H9 (cell line): ENCODE data around the gene H6PD. TPM values are rescaled to one million over a fixed set of nuclear protein-coding genes. Genes with fewer than 3 reads are reported as not detected.
"Not testable (repeated sequence)": the region's sequence is repeated elsewhere in the genome, so short reads cannot be mapped to it uniquely, and the experiment has no call there.

Experiments used
- DNase-seq: peaks from one replicate; pipeline ENCODE4 v3.0.0-alpha.2; 2017
- H2AFZ ChIP-seq: one replicate; pipeline ENCODE4 v1.6.1; 2013; ENCODE audit warnings: mild to moderate bottlenecking, low read length, control low read depth, moderate library complexity
- H2AK5ac ChIP-seq: 2 replicates; pipeline ENCODE4 v1.6.1; 2013; ENCODE audit warnings: low read length, control low read depth, mixed read lengths; ENCODE audit not compliant: insufficient read length
- H2BK120ac ChIP-seq: one replicate; pipeline ENCODE4 v1.6.1; 2013; ENCODE audit warnings: low read depth, mild to moderate bottlenecking, low read length, control low read depth, inconsistent platforms; ENCODE audit not compliant: poor library complexity, severe bottlenecking
- H2BK12ac ChIP-seq: 2 replicates; pipeline ENCODE4 v1.6.1; 2013; ENCODE audit warnings: low read length, control low read depth, mixed read lengths, low read depth; ENCODE audit not compliant: insufficient read length
- H2BK15ac ChIP-seq: 2 replicates; pipeline ENCODE4 v1.6.1; 2013; ENCODE audit warnings: low read depth, low read length, control low read depth
- H2BK20ac ChIP-seq: one replicate; pipeline ENCODE4 v1.6.1; 2013; ENCODE audit warnings: low read depth, mild to moderate bottlenecking, low read length, control low read depth, inconsistent platforms; ENCODE audit not compliant: poor library complexity, severe bottlenecking
- H2BK5ac ChIP-seq: 2 replicates; pipeline ENCODE4 v1.6.1; 2013; ENCODE audit warnings: low read length, control low read depth, mixed read lengths; ENCODE audit not compliant: insufficient read length
- H3K14ac ChIP-seq: 2 replicates; pipeline ENCODE4 v1.6.1; 2013; ENCODE audit warnings: low read length, control low read depth; ENCODE audit not compliant: insufficient read depth
- H3K18ac ChIP-seq: 2 replicates; pipeline ENCODE4 v1.6.1; 2013; ENCODE audit warnings: low read depth, mild to moderate bottlenecking, mixed read lengths, low read length, control low read depth; ENCODE audit not compliant: insufficient read length
- H3K23ac ChIP-seq: 2 replicates; pipeline ENCODE4 v1.6.1; 2013; ENCODE audit warnings: low read length, control low read depth, mixed read lengths, low read depth; ENCODE audit not compliant: insufficient read length
- H3K23me2 ChIP-seq: 2 replicates; pipeline ENCODE4 v1.6.1; 2013; ENCODE audit warnings: low read depth, mild to moderate bottlenecking, mixed read lengths, low read length, control low read depth; ENCODE audit not compliant: insufficient read length, poor library complexity, severe bottlenecking
- H3K27ac ChIP-seq: 2 replicates; pipeline ENCODE4 v1.5.1; 2013; ENCODE audit warnings: low read length, control low read depth, mixed read lengths, low read depth; ENCODE audit not compliant: insufficient read length
- H3K27me3 ChIP-seq: 2 replicates; pipeline ENCODE4 v1.6.1; 2013; ENCODE audit warnings: low read length, control low read depth, inconsistent platforms; ENCODE audit not compliant: insufficient read depth
- H3K4ac ChIP-seq: 2 replicates; pipeline ENCODE4 v1.6.1; 2013; ENCODE audit warnings: low read depth, mild to moderate bottlenecking, control low read depth, inconsistent platforms, low read length, moderate library complexity
- H3K4me1 ChIP-seq: 2 replicates; pipeline ENCODE4 v1.6.1; 2013; ENCODE audit warnings: low read length, control low read depth, inconsistent platforms; ENCODE audit not compliant: insufficient read depth
- H3K4me2 ChIP-seq: 2 replicates; pipeline ENCODE4 v1.6.1; 2013; ENCODE audit warnings: low read length, control low read depth, mixed read lengths; ENCODE audit not compliant: insufficient read length, insufficient read depth
- H3K56ac ChIP-seq: 2 replicates; pipeline ENCODE4 v1.6.1; 2013; ENCODE audit warnings: low read depth, mild to moderate bottlenecking, mixed read lengths, low read length, control low read depth; ENCODE audit not compliant: insufficient read length
- H3K79me1 ChIP-seq: 2 replicates; pipeline ENCODE4 v1.6.1; 2013; ENCODE audit warnings: low read depth, mild to moderate bottlenecking, moderate library complexity, low read length, control low read depth, inconsistent platforms; ENCODE audit not compliant: insufficient read depth, poor library complexity, severe bottlenecking
- H3K79me2 ChIP-seq: 2 replicates; pipeline ENCODE4 v1.6.1; 2013; ENCODE audit warnings: low read length, control low read depth, inconsistent platforms; ENCODE audit not compliant: insufficient read depth
- H3K9ac ChIP-seq: 2 replicates; pipeline ENCODE4 v1.6.1; 2013; ENCODE audit warnings: low read length, control low read depth, mixed read lengths; ENCODE audit not compliant: insufficient read length; ENCODE audit errors: extremely low read depth
- H3K9me3 ChIP-seq: one replicate; pipeline ENCODE4 v1.6.1; 2013; ENCODE audit warnings: low read depth, low read length, inconsistent platforms; ENCODE audit not compliant: control insufficient read depth
- H3T11ph ChIP-seq: one replicate; pipeline ENCODE4 v1.6.1; 2013; ENCODE audit warnings: mild to moderate bottlenecking, low read length, control low read depth, inconsistent platforms
- H4K20me1 ChIP-seq: one replicate; pipeline ENCODE4 v1.6.1; 2013; ENCODE audit not compliant: control insufficient read depth, insufficient read length, insufficient read depth
- H4K5ac ChIP-seq: 2 replicates; pipeline ENCODE4 v1.6.1; 2013; ENCODE audit warnings: low read depth, mild to moderate bottlenecking, mixed read lengths, low read length, control low read depth; ENCODE audit not compliant: insufficient read length
- H4K8ac ChIP-seq: replicated peaks from 2 replicates; pipeline ENCODE4 v1.6.1; 2013; ENCODE audit warnings: low read length, control low read depth, mixed read lengths, low read depth; ENCODE audit not compliant: insufficient read length
- H4K91ac ChIP-seq: 2 replicates; pipeline ENCODE4 v1.6.1; 2013; ENCODE audit warnings: low read depth, mild to moderate bottlenecking, moderate library complexity, mixed read lengths, low read length, control low read depth; ENCODE audit not compliant: insufficient read length
- H3K27ac Mint-ChIP-seq, 3 experiments: 2 replicates in 2 of 3; 3 replicates in 1 of 3; pipeline ENCODE4 v1.8.0; 2020 to 2021; ENCODE audit warnings: mixed read lengths in 3 of 3, mild to moderate bottlenecking in 1 of 3, moderate library complexity in 1 of 3
- H3K27me3 Mint-ChIP-seq: 2 replicates; pipeline ENCODE4 v1.8.0; 2021; ENCODE audit warnings: low read depth, mild to moderate bottlenecking, moderate library complexity, mixed read lengths
- H3K36me3 Mint-ChIP-seq, 3 experiments: 2 replicates in 2 of 3; 3 replicates in 1 of 3; pipeline ENCODE4 v1.8.0; 2020 to 2021; ENCODE audit warnings: low read depth in 3 of 3, mixed read lengths in 3 of 3; ENCODE audit not compliant: insufficient read depth in 1 of 3
- H3K4me1 Mint-ChIP-seq, 2 experiments: 2 replicates each; pipeline ENCODE4 v1.8.0; 2020; ENCODE audit warnings: mixed read lengths in 2 of 2
- H3K4me3 Mint-ChIP-seq, 2 experiments: 2 replicates in 1 of 2; 3 replicates in 1 of 2; pipeline ENCODE4 v1.8.0; 2020 to 2021; ENCODE audit warnings: mild to moderate bottlenecking in 2 of 2, mixed read lengths in 2 of 2, moderate library complexity in 1 of 2
- H3K9me3 Mint-ChIP-seq, 2 experiments: 2 replicates in 1 of 2; 3 replicates in 1 of 2; pipeline ENCODE4 v1.8.0; 2020; ENCODE audit warnings: mild to moderate bottlenecking in 2 of 2, mixed read lengths in 2 of 2, moderate library complexity in 1 of 2
- CTCF ChIP-seq: fragments of 200-600 bp; sonication (generic); conservative IDR thresholded peaks from 3 replicates; pipeline ENCODE4 v1.8.0; 2021; ENCODE audit warnings: antibody characterized with exemption, mild to moderate bottlenecking
- WGBS: extraction: QIAGEN DNeasy Blood & Tissue Kit; methylation state at CpG from one replicate; pipeline ENCODE4 v1.1.7; 2013; ENCODE audit warnings: missing lambda C conversion rate, low lambda C conversion rate, mixed read lengths; ENCODE audit not compliant: insufficient read length; ENCODE audit errors: extremely low coverage; 5-methylcytosine and 5-hydroxymethylcytosine counted together
- total RNA-seq: library from RNA; stranded (reverse); gene quantifications from 2 replicates; pipeline ENCODE4 v1.2.1, GENCODE V29; 2021

Gene H6PD
- total RNA-seq, 1 experiment from 2014 or later: 7.9 TPM

- no peaks in the 10 kb centered on the region for H3K9me3 ChIP-seq
- no peak overlapping the region for H4K91ac ChIP-seq
- H2AK5ac ChIP-seq: no peak overlapping the region
- H3K9me3 Mint-ChIP-seq: no peaks in the 10 kb centered on the region
- H3K27ac ChIP-seq: no peak overlapping the region
- H2BK5ac ChIP-seq: no peak overlapping the region
- H3K27me3 ChIP-seq: peaks cover 6% of the 10 kb centered on the region; the same call in 1 of the 2 replicates
- H4K5ac ChIP-seq: no peak overlapping the region
- no peak overlapping the region for H3K14ac ChIP-seq
- no peak overlapping the region for H2BK20ac ChIP-seq
- H3K4ac ChIP-seq: no peak overlapping the region
- H3K79me2 ChIP-seq: no peaks in the 10 kb centered on the region
- H3K79me1 ChIP-seq: no peaks in the 10 kb centered on the region
- H3K23me2 ChIP-seq: peaks cover 5% of the 10 kb centered on the region
- H3K27ac Mint-ChIP-seq: no peak overlapping the region
- no peaks in the 10 kb centered on the region for H3K36me3 Mint-ChIP-seq
- TF ChIP-seq CTCF: no peak
- H2BK120ac ChIP-seq: no peak overlapping the region
- DNase-seq: no peak
- peaks cover 6 to 10% of the 10 kb centered on the region in 2 experiments for H3K4me1 Mint-ChIP-seq
- no peak overlapping the region for H4K8ac ChIP-seq
- no peaks in the 10 kb centered on the region for H4K20me1 ChIP-seq
- no peak overlapping the region for H2AFZ ChIP-seq
- H3K56ac ChIP-seq: no peak overlapping the region
- H3K18ac ChIP-seq: no peak overlapping the region
- no peak overlapping the region for H3K9ac ChIP-seq
- no peaks in the 10 kb centered on the region for H3K4me1 ChIP-seq
- no peak overlapping the region for H3K4me3 Mint-ChIP-seq
- peaks cover 7% of the 10 kb centered on the region for H3K27me3 Mint-ChIP-seq
- H2BK12ac ChIP-seq: no peak overlapping the region
- no peak overlapping the region for H3T11ph ChIP-seq
- no peak overlapping the region for H3K4me2 ChIP-seq
- no peak overlapping the region for H2BK15ac ChIP-seq
- no peak overlapping the region for H3K23ac ChIP-seq
- no CpG with 5 or more reads among the region's 3 CpGs for WGBS
These were observed 63.7 kb downstream of the H6PD start for GRCh38 chr1:9298282-9298681.

DNA sequence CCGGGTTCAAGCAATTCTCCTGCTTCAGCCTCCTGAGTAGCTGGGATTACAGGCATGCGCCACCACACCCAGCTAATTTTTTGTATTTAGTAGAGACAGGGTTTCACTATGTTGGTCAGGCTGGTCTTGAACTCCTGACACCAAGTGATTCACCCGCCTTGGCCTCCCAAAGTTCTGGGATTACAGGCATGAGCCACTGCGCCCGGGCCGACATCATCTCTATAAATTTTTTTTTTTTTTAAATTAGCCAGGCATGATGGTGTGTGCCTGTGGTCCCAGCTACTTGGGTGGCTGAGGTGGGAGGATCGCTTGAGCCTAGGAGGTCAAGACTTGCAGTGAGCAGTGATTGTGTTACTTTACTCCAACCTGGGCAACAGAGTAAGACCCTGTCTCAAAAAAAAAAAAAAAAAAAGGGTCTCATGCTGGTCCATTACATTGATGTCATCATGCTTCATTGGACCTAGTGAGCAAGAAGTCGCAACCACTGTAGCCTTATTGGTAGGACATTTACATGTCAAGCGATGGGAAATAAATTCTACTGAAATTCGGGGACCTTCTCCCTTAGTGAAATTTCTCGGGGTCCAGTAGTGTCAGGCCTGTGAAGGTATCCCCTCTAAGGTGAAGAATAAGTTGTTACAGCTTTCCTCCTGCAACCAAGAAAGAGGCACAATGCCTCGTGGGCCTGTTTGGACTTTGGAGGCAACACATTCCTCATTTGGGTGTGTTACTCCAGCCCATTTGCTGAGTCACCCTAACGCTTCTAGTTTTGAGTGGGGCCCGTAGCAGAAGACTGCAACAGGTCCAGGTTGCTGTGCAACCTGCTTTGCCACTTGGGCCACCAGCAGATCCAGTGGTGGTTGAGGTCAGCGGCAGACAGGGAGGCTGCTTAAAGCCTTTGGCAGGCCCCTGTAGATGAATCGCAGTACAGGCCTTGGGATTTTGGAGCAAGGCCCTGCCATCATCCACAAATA lies 65.3 kb downstream of the H6PD start:
- H3K27me3 Mint-ChIP-seq, H3K23ac ChIP-seq, DNase-seq, H3K79me1 ChIP-seq, H3T11ph ChIP-seq, H2BK5ac ChIP-seq, H2BK20ac ChIP-seq, H3K79me2 ChIP-seq, H3K9me3 Mint-ChIP-seq, H3K56ac ChIP-seq, H3K18ac ChIP-seq, H4K91ac ChIP-seq, H3K4me1 Mint-ChIP-seq, H4K20me1 ChIP-seq, H3K36me3 Mint-ChIP-seq, H3K4me3 Mint-ChIP-seq, H2BK120ac ChIP-seq, H4K8ac ChIP-seq, H2BK15ac ChIP-seq, H3K9me3 ChIP-seq, H3K9ac ChIP-seq, H3K27ac Mint-ChIP-seq, H3K4ac ChIP-seq, H3K27ac ChIP-seq, H4K5ac ChIP-seq, H3K27me3 ChIP-seq, H3K14ac ChIP-seq, H2AFZ ChIP-seq, H3K23me2 ChIP-seq, H2BK12ac ChIP-seq, H2AK5ac ChIP-seq, H3K4me1 ChIP-seq, H3K4me2 ChIP-seq: not testable (repeated sequence)
- WGBS: no CpG with 5 or more reads among the region's 16 CpGs
